Thoracic aorta (tissue), 2 donors: ENCODE measurements around the gene NID2. TPM values are rescaled to one million over a fixed set of nuclear protein-coding genes. Genes with fewer than 3 reads are reported as not detected.
A peak's percentile ranks its signal among the peaks of the same experiment; 100 is the strongest.

Source experiments
- ATAC-seq: fragments of 150-250 bp; one replicate; pipeline ENCODE4 v1.8.0; 2017; ENCODE audit warnings: low read depth; ENCODE audit not compliant: insufficient number of reproducible peaks, low FRiP score
- DNase-seq: peaks from one replicate; pipeline ENCODE4 v3.0.0-alpha.2; 2020; ENCODE audit warnings: low spot score
- H3K27ac ChIP-seq, 2 donors: fragments of 200-600 bp; sonication (generic); 1 replicate in 1 of 2; 2 replicates in 1 of 2; pipeline ENCODE4 v1.5.1; 2016; ENCODE audit warnings: mild to moderate bottlenecking in 2 of 2, moderate library complexity in 2 of 2
- H3K27me3 ChIP-seq: fragments of 200-600 bp; sonication (generic); replicated peaks from 2 replicates; pipeline ENCODE4 v1.6.0; 2016; ENCODE audit warnings: mild to moderate bottlenecking; ENCODE audit not compliant: insufficient read depth
- H3K36me3 ChIP-seq: fragments of 200-600 bp; sonication (generic); one replicate; pipeline ENCODE4 v1.5.1; 2016
- H3K4me1 ChIP-seq, 2 donors: fragments of 200-600 bp; sonication (generic); 1 replicate in 1 of 2; 2 replicates in 1 of 2; pipeline versions ENCODE4 v1.5.1 to v1.6.0; 2016; ENCODE audit warnings: low read depth in 2 of 2, mild to moderate bottlenecking in 1 of 2; ENCODE audit not compliant: control insufficient read depth in 1 of 2
- H3K4me3 ChIP-seq: fragments of 200-600 bp; sonication (generic); 2 replicates; pipeline ENCODE4 v1.5.1; 2016; ENCODE audit warnings: mild to moderate bottlenecking
- H3K9me3 ChIP-seq: fragments of 200-600 bp; sonication (generic); 2 replicates; pipeline ENCODE4 v1.5.1; 2016
- CTCF ChIP-seq: fragments of 200-600 bp; sonication (generic); IDR thresholded peaks from one replicate; pipeline ENCODE4 v1.5.1; 2019; ENCODE audit warnings: antibody characterized with exemption
- total RNA-seq, 2 donors: library from RNA; depleted of rRNA; stranded (reverse); fragments of >200 nt; gene quantifications; one replicate each; pipeline versions ENCODE4 v1.1.0 to v1.2.3, GENCODE V29; 2016

Gene NID2
- total RNA-seq, 2 donors from 2014 or later: 21.0 to 33.3 TPM

- no peak for TF ChIP-seq CTCF
- peaks cover 2% of the 10 kb centered on the region for H3K36me3 ChIP-seq
- H3K4me1 ChIP-seq: peaks cover 4 to 27% of the 10 kb centered on the region in 2 donors
- H3K27ac ChIP-seq: no peak overlapping the region
- no peaks in the 10 kb centered on the region for H3K27me3 ChIP-seq
- H3K4me3 ChIP-seq: no peak overlapping the region
- no peak for DNase-seq
- no peak for ATAC-seq
- no peaks in the 10 kb centered on the region for H3K9me3 ChIP-seq
These were observed 47.8 kb downstream of the NID2 start for GRCh38 chr14:52020866-52021717.

- Histone ChIP-seq H3K27ac (no peak overlapping the region), H3K36me3 (peaks cover 2% of the 10 kb centered on the region), H3K9me3 (no peaks in the 10 kb centered on the region), H3K27me3 (no peaks in the 10 kb centered on the region), H3K4me1 (peaks cover 4 to 18% of the 10 kb centered on the region in 2 donors), H3K4me3 (no peak overlapping the region)
- no peak for TF ChIP-seq CTCF
- no peak for DNase-seq
- ATAC-seq: no peak
These were observed 48.6 kb downstream of the NID2 start for GRCh38 chr14:52020161-52020714.

GRCh38 chr14:52018970-52019369 lies 49.9 kb downstream of the NID2 start:
- no peaks in the 10 kb centered on the region for H3K9me3 ChIP-seq
- ATAC-seq (no peak), DNase-seq (no peak)
- no peak for TF ChIP-seq CTCF
- H3K4me3 ChIP-seq: no peak overlapping the region
- peaks cover 0 to 6% of the 10 kb centered on the region in 2 donors for H3K4me1 ChIP-seq
- peaks cover 2% of the 10 kb centered on the region for H3K36me3 ChIP-seq
- H3K27me3 ChIP-seq: no peaks in the 10 kb centered on the region
- H3K27ac ChIP-seq: no peak overlapping the region

- DNase-seq: no peak
- H3K27ac ChIP-seq: no peak overlapping the region
- no peaks in the 10 kb centered on the region for H3K27me3 ChIP-seq
- H3K4me3 ChIP-seq: no peak overlapping the region
- H3K36me3 ChIP-seq: peaks cover 2% of the 10 kb centered on the region
- H3K4me1 ChIP-seq: peaks cover 0 to under 1% of the 10 kb centered on the region in 2 donors
- H3K9me3 ChIP-seq: no peaks in the 10 kb centered on the region
- ATAC-seq: no peak
- no peak for TF ChIP-seq CTCF
These were observed 50.6 kb downstream of the NID2 start for GRCh38 chr14:52018252-52018651.

- Histone ChIP-seq H3K27ac (no peak overlapping the region), H3K4me3 (no peak overlapping the region), H3K4me1 (peaks cover 0 to 12% of the 10 kb centered on the region in 2 donors), H3K9me3 (no peaks in the 10 kb centered on the region), H3K27me3 (no peaks in the 10 kb centered on the region), H3K36me3 (peaks cover 6% of the 10 kb centered on the region)
- peak; percentile 14 for TF ChIP-seq CTCF
- DNase-seq (no peak), ATAC-seq (no peak)
These were observed 53.3 kb downstream of the NID2 start for GRCh38 chr14:52015411-52016030.
